Measurements from ENCODE around the gene OR13C2.
"Not testable (repeated sequence)": the region's sequence is repeated elsewhere in the genome, so short reads cannot be mapped to it uniquely, and the experiment has no call there.

DNA sequence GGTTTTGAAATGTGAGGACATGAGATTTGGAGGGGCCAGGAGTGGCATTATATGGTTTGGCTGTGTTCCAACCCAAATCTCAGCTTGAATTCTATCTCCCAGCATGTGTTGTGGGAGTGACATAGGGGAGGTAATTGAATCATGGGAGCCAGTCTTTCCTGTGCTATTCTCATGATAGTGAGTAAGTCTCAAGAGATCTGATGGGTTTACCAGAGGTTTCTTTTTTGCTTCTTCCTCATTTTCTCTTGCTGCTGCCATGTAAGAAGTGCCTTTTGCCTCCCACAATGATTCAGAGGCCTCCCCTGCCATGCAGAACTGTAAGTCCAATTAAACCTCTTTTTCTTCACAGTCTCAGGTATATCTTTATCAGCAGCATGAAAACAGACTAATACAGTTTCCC, 20.5 kb upstream of the OR13C2 start:
- TF ChIP-seq, protein P1, sequence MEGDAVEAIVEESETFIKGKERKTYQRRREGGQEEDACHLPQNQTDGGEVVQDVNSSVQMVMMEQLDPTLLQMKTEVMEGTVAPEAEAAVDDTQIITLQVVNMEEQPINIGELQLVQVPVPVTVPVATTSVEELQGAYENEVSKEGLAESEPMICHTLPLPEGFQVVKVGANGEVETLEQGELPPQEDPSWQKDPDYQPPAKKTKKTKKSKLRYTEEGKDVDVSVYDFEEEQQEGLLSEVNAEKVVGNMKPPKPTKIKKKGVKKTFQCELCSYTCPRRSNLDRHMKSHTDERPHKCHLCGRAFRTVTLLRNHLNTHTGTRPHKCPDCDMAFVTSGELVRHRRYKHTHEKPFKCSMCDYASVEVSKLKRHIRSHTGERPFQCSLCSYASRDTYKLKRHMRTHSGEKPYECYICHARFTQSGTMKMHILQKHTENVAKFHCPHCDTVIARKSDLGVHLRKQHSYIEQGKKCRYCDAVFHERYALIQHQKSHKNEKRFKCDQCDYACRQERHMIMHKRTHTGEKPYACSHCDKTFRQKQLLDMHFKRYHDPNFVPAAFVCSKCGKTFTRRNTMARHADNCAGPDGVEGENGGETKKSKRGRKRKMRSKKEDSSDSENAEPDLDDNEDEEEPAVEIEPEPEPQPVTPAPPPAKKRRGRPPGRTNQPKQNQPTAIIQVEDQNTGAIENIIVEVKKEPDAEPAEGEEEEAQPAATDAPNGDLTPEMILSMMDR (conservative IDR thresholded peaks at IDR 0.05 in 1 of 2, IDR thresholded peaks at IDR 0.05 in 1 of 2; ENCODE audit: extremely low read depth in 1 of 2, insufficient read depth in 1 of 2, low read depth in 1 of 2, low read length in 2 of 2), result not testable (repeated sequence)
- TF ChIP-seq EZH2 (IDR thresholded peaks at IDR 0.05; ENCODE audit: borderline replicate concordance, low read length), result not testable (repeated sequence)

All from mammary epithelial cell (primary cell).